ENCODE measurements around the gene RASGRF2. TPM values are rescaled to one million over a fixed set of nuclear protein-coding genes. Genes with fewer than 3 reads are reported as not detected.

RASGRF2 gene
- total and polyA plus RNA-seq, 2 of the 13 experiments (the other 11 are each of a cell fraction or from before 2014, with no cell fraction given) = 23.6 to 29.0 TPM

DNA sequence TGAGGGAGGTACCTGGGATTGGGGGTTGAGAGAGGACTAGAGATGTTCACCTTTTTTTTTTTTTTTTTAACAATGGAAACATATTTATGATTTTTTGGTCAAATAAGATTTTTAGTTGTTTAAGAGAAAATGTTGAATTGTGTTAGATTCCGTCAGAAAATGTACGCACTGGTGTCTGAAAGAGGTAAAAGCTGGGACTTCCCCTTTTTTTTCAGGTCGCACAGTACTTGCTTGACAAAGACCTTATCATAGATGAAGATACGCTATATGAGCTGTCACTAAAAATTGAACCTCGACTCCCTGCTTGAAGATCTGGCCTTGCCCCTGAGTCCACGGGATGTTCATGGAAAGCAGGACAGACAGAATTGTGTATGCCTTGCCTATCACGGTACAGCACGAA is 265.3 kb downstream of the RASGRF2 start (continued):
- TF ChIP-seq E2F1 (CRISPR knock-in tag; IDR thresholded peaks at IDR 0.05) (no peak), BCL6 (CRISPR knock-in tag; IDR thresholded peaks at IDR 0.05) (no peak), ZBTB14 (CRISPR knock-in tag; IDR thresholded peaks at IDR 0.05) (no peak), ZNF614 (CRISPR knock-in tag; IDR thresholded peaks at IDR 0.05; ENCODE audit: borderline replicate concordance) (no peak)

- intact Hi-C loops (cut with micrococcal nuclease; ENCODE audit: unreplicated experiment) = no loop called here
- WGBS (ENCODE audit: low lambda C conversion rate) = 100% methylated on average over 2 of the region's 2 CpGs
- CTCF ChIA-PET (ENCODE audit: low intra/inter-chr PET ratio, low total read pairs) = no interaction called here
- no TSS peak for BruUV-seq (replicated peaks)
- Histone ChIP-seq H3K4me3 (replicated peaks in 1 of 3; ENCODE audit: insufficient read depth in 1 of 3, low read depth in 2 of 3, low read length in 3 of 3) (no peak overlapping the region), H3K27me3 (ENCODE audit: control insufficient read depth in 1 of 2, insufficient read depth in 2 of 2, low read length in 2 of 2) (no peaks in the 10 kb centered on the region), H4K20me1 (ENCODE audit: insufficient read depth, low read length) (no peaks in the 10 kb centered on the region), H3K9me3 (ENCODE audit: low read length) (no peaks in the 10 kb centered on the region), H3K27ac (ENCODE audit: extremely low read length, insufficient read depth, low read length) (no peak overlapping the region), H3K9ac (ENCODE audit: insufficient read depth, low read depth, low read length) (no peak overlapping the region), H2AFZ (ENCODE audit: low read length) (no peak overlapping the region), H3K79me2 (ENCODE audit: insufficient read depth, low read length) (no peaks in the 10 kb centered on the region), H3K4me1 (ENCODE audit: insufficient read depth, low read length) (no peaks in the 10 kb centered on the region), H3K4me2 (ENCODE audit: low read depth, low read length) (no peak overlapping the region), H3K36me3 (replicated peaks in 1 of 2; ENCODE audit: control insufficient read depth in 1 of 2, insufficient read depth in 2 of 2, low read length in 2 of 2) (peaks cover 7 to 10% of the 10 kb centered on the region in 2 experiments; a peak in 3 of 5 replicates)
- POLR2A ChIA-PET = no interaction called here
- no peak for DNase-seq (ENCODE audit: low spot score)
- ATAC-seq = no peak
- TF ChIP-seq, protein P1, sequence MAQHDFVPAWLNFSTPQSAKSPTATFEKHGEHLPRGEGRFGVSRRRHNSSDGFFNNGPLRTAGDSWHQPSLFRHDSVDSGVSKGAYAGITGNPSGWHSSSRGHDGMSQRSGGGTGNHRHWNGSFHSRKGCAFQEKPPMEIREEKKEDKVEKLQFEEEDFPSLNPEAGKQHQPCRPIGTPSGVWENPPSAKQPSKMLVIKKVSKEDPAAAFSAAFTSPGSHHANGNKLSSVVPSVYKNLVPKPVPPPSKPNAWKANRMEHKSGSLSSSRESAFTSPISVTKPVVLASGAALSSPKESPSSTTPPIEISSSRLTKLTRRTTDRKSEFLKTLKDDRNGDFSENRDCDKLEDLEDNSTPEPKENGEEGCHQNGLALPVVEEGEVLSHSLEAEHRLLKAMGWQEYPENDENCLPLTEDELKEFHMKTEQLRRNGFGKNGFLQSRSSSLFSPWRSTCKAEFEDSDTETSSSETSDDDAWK (CRISPR knock-in tag; IDR thresholded peaks at IDR 0.05) = no peak
- TF ChIP-seq, protein P2, sequence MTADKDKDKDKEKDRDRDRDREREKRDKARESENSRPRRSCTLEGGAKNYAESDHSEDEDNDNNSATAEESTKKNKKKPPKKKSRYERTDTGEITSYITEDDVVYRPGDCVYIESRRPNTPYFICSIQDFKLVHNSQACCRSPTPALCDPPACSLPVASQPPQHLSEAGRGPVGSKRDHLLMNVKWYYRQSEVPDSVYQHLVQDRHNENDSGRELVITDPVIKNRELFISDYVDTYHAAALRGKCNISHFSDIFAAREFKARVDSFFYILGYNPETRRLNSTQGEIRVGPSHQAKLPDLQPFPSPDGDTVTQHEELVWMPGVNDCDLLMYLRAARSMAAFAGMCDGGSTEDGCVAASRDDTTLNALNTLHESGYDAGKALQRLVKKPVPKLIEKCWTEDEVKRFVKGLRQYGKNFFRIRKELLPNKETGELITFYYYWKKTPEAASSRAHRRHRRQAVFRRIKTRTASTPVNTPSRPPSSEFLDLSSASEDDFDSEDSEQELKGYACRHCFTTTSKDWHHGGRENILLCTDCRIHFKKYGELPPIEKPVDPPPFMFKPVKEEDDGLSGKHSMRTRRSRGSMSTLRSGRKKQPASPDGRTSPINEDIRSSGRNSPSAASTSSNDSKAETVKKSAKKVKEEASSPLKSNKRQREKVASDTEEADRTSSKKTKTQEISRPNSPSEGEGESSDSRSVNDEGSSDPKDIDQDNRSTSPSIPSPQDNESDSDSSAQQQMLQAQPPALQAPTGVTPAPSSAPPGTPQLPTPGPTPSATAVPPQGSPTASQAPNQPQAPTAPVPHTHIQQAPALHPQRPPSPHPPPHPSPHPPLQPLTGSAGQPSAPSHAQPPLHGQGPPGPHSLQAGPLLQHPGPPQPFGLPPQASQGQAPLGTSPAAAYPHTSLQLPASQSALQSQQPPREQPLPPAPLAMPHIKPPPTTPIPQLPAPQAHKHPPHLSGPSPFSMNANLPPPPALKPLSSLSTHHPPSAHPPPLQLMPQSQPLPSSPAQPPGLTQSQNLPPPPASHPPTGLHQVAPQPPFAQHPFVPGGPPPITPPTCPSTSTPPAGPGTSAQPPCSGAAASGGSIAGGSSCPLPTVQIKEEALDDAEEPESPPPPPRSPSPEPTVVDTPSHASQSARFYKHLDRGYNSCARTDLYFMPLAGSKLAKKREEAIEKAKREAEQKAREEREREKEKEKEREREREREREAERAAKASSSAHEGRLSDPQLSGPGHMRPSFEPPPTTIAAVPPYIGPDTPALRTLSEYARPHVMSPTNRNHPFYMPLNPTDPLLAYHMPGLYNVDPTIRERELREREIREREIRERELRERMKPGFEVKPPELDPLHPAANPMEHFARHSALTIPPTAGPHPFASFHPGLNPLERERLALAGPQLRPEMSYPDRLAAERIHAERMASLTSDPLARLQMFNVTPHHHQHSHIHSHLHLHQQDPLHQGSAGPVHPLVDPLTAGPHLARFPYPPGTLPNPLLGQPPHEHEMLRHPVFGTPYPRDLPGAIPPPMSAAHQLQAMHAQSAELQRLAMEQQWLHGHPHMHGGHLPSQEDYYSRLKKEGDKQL (CRISPR knock-in tag; IDR thresholded peaks at IDR 0.05; ENCODE audit: low read depth) = no peak
- in situ Hi-C loops (cut with HindIII; ENCODE audit: extremely low pct_ligation_motif_present, low pct_unique_long_range_greater_than_20kb) = no loop called here
- FAIRE-seq = no peak
These were observed 266.1 kb downstream of the RASGRF2 start for GRCh38 chr5:81226286-81226685.

Data from HepG2 (cell line).